ENCODE results near the gene GBP6.
"Not testable (repeated sequence)": the region's sequence is repeated elsewhere in the genome, so short reads cannot be mapped to it uniquely, and the experiment has no call there.

Gene GBP6

DNA sequence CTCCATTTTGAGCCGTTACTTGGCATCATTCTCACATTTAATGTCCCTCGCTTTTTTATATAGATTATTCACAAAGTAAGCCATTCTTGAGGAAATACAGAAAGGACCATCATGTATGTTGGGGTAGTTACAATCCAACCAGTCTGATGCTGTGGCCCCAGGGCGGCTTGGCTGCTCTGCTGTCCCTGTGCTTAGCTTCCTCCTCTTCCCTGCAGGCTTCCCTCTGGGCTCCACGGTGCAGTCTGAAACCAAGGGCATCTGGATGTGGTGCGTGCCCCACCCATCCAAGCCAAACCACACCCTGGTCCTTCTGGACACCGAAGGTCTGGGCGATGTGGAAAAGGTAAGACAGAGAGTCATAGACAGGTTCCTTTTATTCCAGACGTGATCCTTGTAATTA lies 5.5 kb downstream of the GBP6 start:
- in situ Hi-C loops (cut with MboI; ENCODE audit: low sequenced_read_pairs) = no loop called here

DNA sequence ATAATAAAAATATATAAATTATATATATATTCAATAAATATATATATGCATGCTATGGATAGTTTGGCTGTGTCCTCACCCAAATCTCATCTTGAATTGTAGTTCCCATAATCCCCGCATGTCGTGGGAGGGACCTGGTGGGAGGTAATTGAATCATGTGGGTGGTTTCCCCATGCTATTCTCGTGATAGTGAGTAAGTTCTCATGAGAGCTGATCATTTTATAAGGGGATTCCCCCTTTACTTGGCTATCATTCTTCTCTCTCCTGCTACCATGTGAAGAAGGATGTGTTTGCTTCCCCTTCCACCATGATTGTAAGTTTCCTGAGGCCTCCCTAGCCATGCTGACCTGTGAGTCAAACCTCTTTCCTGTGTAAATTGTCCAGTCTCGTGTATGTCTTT lies 10.0 kb downstream of the GBP6 start:
- in situ Hi-C loops (cut with MboI; ENCODE audit: low sequenced_read_pairs) = not testable (repeated sequence)

- in situ Hi-C loops (cut with MboI; ENCODE audit: low sequenced_read_pairs) = no loop called here
Observed at GRCh38 chr1:89378001-89378400, 14.1 kb downstream of the GBP6 start.

DNA sequence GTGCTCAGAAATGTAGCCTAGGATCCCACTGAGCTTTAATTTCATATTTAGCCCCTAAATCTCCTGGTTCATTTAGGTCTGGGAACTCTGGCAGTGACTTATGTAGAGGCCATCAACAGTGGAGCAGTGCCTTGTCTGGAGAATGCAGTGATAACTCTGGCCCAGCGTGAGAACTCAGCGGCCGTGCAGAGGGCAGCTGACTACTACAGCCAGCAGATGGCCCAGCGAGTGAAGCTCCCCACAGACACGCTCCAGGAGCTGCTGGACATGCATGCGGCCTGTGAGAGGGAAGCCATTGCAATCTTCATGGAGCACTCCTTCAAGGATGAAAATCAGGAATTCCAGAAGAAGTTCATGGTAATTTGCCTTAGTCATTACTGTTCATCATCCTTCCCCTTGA lies 17.8 kb downstream of the GBP6 start:
- in situ Hi-C loops (cut with MboI; ENCODE audit: low sequenced_read_pairs) = no loop called here

- in situ Hi-C loops (cut with MboI; ENCODE audit: low sequenced_read_pairs) = no loop called here
Observed at GRCh38 chr1:89382479-89382878, 18.6 kb downstream of the GBP6 start.

GRCh38 chr1:89383185-89383584 lies 19.3 kb downstream of the GBP6 start:
- in situ Hi-C loops (cut with MboI; ENCODE audit: low sequenced_read_pairs) = no loop called here

- in situ Hi-C loops (cut with MboI; ENCODE audit: low sequenced_read_pairs) = no loop called here
Observed at GRCh38 chr1:89390707-89391106, 26.8 kb downstream of the GBP6 start.

GRCh38 chr1:89391686-89392085 lies 27.8 kb downstream of the GBP6 start:
- in situ Hi-C loops (cut with MboI; ENCODE audit: low sequenced_read_pairs) = no loop called here

DNA sequence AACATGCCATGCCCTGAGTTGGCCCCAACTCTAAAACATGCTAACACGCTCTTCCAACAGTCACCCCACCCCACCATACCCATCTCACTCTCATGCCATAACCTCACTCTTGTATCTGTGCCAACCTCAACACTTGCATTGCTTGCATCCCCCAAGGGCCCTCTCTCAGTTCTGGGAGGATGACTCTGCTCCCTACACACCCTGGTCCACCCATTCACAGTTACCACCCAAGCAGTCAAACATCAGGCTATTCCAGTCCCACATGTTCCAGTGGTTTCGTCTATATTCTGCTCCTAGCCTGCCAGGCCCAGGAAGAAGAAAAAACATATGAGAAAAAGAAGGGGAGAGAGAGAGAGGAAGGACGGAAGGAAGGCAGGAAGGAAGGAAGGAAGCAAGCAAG lies 31.0 kb downstream of the GBP6 start:
- in situ Hi-C loops (cut with MboI; ENCODE audit: low sequenced_read_pairs) = no loop called here

DNA sequence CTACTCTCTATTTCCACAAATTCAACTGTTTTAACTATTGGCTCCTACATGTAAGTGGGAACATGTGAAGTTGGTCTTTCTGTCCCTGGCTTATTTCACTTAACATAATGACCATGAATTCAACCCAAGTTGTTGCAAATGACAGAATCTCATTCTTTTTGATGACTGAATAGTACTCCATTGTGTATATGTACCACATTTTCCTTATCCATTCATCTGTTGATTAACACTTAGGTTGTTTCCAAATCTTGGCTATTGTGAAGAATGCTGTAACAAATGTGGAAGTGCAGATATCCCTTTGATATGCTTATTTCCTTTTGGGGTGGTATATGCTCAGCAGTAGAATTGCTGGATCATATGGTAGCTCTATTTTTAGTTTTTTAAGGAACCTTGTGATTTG lies 33.0 kb downstream of the GBP6 start:
- in situ Hi-C loops (cut with MboI; ENCODE audit: low sequenced_read_pairs) = no loop called here

- in situ Hi-C loops (cut with MboI; ENCODE audit: low sequenced_read_pairs) = no loop called here
Observed at GRCh38 chr1:89405275-89405929, 41.5 kb downstream of the GBP6 start.

- in situ Hi-C loops (cut with MboI; ENCODE audit: low sequenced_read_pairs) = no loop called here
Observed at GRCh38 chr1:89407360-89407759, 43.5 kb downstream of the GBP6 start.

GRCh38 chr1:89407768-89408167 lies 43.9 kb downstream of the GBP6 start:
- in situ Hi-C loops (cut with MboI; ENCODE audit: low sequenced_read_pairs) = not testable (repeated sequence)

DNA sequence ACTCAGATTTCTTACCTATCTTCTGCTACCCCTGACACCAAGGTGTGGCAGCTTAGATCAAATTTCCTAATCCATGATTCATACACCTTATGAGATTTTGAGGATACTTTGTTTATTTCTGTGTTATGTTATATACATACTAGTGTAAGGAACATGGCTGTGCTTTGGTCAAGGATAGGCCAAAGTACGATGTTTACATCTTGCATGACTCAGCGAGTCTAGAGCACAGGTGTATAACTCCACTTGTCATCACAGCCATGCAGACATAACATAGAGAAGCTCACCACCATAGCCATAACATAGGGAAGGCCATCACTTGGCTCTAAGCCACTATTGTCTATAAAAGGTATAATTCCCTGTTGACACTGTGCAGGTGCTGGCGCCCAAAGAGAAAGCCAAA lies 61.2 kb downstream of the GBP6 start:
- in situ Hi-C loops (cut with MboI; ENCODE audit: low sequenced_read_pairs) = no loop called here

DNA sequence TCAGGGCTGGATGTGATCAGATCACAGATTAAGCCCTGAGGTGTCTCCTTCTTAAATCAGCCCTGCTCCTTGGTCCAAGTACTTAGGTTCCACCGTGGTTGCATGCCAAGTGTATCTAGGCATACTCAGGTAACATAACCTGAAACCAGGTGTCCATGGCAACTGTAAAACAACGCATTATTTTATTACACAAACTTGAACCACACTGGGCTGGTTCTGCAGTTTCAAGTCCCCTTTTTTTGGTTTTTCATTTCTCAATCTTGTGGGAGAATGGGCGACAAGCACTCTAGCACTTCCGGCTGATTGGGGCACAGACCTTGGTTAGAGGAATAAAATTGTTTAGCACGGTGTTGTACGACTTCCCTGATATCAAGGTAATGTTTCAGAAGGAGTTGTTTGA lies 65.2 kb downstream of the GBP6 start:
- in situ Hi-C loops (cut with MboI; ENCODE audit: low sequenced_read_pairs) = no loop called here

DNA sequence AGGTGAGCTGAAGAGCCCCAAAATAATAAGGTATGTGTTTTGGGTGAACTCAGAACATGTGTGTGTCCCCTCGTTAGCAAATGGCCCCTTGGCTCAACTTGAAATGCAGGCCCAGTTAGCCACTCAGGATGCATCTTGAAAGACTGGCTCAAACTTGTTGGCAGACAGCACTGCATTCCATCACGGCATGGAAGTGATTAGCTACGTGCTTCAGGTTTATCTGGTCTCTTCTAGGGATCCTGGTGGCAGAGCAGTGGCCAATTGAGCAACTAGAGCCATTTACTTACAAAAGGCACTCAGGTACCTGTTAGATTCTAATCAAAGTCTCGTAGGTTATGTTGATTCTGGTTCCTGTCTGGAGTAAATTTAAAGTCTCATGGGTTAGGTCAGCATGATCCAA lies 65.8 kb downstream of the GBP6 start:
- in situ Hi-C loops (cut with MboI; ENCODE audit: low sequenced_read_pairs) = not testable (repeated sequence)

- in situ Hi-C loops (cut with MboI; ENCODE audit: low sequenced_read_pairs) = no loop called here
Observed at GRCh38 chr1:89433421-89433820, 69.6 kb downstream of the GBP6 start.

DNA sequence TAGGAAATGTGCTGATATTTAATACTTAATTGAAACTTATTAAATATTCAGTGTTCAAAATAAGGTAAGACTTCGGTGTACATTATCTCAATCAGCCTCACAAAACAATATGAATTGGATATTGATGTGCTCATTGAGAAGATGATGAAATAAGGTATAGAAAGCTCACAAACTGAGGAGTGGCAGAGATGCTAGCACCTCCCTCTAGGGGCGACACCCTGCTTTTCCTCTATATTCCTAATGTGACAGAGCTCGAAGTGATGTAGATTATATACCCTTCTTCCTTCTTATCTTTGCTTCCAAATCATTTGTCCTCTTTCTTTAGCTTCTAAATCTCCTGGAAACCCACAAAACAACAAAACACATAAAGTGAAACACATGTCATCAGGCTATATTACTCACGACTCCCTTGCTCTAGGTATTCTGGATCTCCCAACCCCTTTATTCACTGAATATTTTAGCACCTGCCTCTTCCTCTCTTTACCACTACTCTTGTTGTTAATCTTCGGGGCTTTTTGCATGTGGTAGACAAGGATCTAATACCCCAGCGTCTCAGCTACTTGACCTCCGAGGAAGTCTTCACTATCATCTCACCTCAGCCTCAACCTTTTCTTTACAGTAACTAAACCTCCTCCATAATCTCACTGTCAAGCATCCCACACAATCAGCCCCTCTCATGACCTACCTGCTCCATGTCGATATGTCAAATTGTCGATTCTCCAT lies 70.4 kb downstream of the GBP6 start:
- in situ Hi-C loops (cut with MboI; ENCODE audit: low sequenced_read_pairs) = not testable (repeated sequence)

All from hTERT RPE-1 (cell line).